NCI-H2196 (cell line): ENCODE data around the gene SPEG.
A peak's percentile ranks its signal among the peaks of the same experiment; 100 is the strongest.

Experiments
- DNase-seq: peaks from one replicate; lab custom pipeline; 2025; ENCODE audit not compliant: unreplicated experiment; lab: John Stamatoyannopoulos, UW

The SPEG gene

GRCh38 chr2:219525533-219526232 lies 91.0 kb downstream of the SPEG start:
- no peak for DNase-seq

GRCh38 chr2:219526320-219527075 lies 91.9 kb downstream of the SPEG start:
- peak; percentile 25 for DNase-seq

GRCh38 chr2:219527076-219527394 lies 92.4 kb downstream of the SPEG start:
- DNase-seq, result peak; percentile 58

GRCh38 chr2:219527472-219527871 lies 92.8 kb downstream of the SPEG start:
- no peak for DNase-seq

GRCh38 chr2:219530048-219530963 lies 95.7 kb downstream of the SPEG start:
- DNase-seq, result peak; percentile 91

- no peak for DNase-seq
Observed at GRCh38 chr2:219531639-219532377, 97.2 kb downstream of the SPEG start.

- DNase-seq, result no peak
Observed at GRCh38 chr2:219532378-219532649, 97.7 kb downstream of the SPEG start.

- peak; percentile 53 for DNase-seq
Observed at GRCh38 chr2:219533930-219534661, 99.5 kb downstream of the SPEG start.

GRCh38 chr2:219536425-219536824 lies 101.8 kb downstream of the SPEG start:
- no peak for DNase-seq

GRCh38 chr2:219536967-219537366 lies 102.3 kb downstream of the SPEG start:
- no peak for DNase-seq

- no peak for DNase-seq
Observed at GRCh38 chr2:219537657-219538488, 103.2 kb downstream of the SPEG start.

GRCh38 chr2:219538504-219538951 lies 103.9 kb downstream of the SPEG start:
- DNase-seq, result no peak

- no peak for DNase-seq
Observed at GRCh38 chr2:219538956-219539788, 104.5 kb downstream of the SPEG start.

GRCh38 chr2:219539926-219540678 lies 105.5 kb downstream of the SPEG start:
- DNase-seq, result no peak

- DNase-seq, result no peak
Observed at GRCh38 chr2:219540784-219541504, 106.3 kb downstream of the SPEG start.

- peak; percentile 87 for DNase-seq
Observed at GRCh38 chr2:219541611-219542180, 107.1 kb downstream of the SPEG start.
